Esophagus (tissue), 2 donors: ENCODE data around the gene PPP1R14D. TPM values are rescaled to one million over a fixed set of nuclear protein-coding genes. Genes with fewer than 3 reads are reported as not detected.

ENCODE experiments used
- H3K27ac ChIP-seq, 2 donors: one replicate each; pipeline ENCODE4 v1.5.1; 2013; ENCODE audit warnings: low read depth in 2 of 2, mild to moderate bottlenecking in 2 of 2, inconsistent platforms in 1 of 2, low read length in 1 of 2, moderate library complexity in 1 of 2
- H3K27me3 ChIP-seq, 2 donors: one replicate each; pipeline ENCODE4 v1.6.1; 2013; ENCODE audit warnings: low read length in 2 of 2, control low read depth in 1 of 2, mild to moderate bottlenecking in 1 of 2; ENCODE audit not compliant: insufficient read depth in 2 of 2, control insufficient read depth in 1 of 2
- H3K36me3 ChIP-seq, 2 donors: one replicate each; pipeline ENCODE4 v1.6.1; 2013; ENCODE audit warnings: low read length in 1 of 2; ENCODE audit not compliant: control insufficient read depth in 2 of 2, insufficient read depth in 2 of 2
- H3K4me1 ChIP-seq, 2 donors: one replicate each; pipeline ENCODE4 v1.6.1; 2013; ENCODE audit warnings: low read length in 1 of 2; ENCODE audit not compliant: control insufficient read depth in 2 of 2, insufficient read depth in 2 of 2
- H3K4me3 ChIP-seq, 2 donors: one replicate each; pipeline ENCODE4 v1.5.1; 2013; ENCODE audit warnings: low read length in 2 of 2, mild to moderate bottlenecking in 2 of 2, low read depth in 1 of 2, moderate library complexity in 1 of 2
- H3K9me3 ChIP-seq, 2 donors: one replicate each; pipeline ENCODE4 v1.6.1; 2013; ENCODE audit warnings: mild to moderate bottlenecking in 2 of 2, low read depth in 1 of 2, low read length in 1 of 2, moderate library complexity in 1 of 2; ENCODE audit not compliant: control insufficient read depth in 2 of 2, insufficient read depth in 1 of 2
- WGBS, 2 donors: extraction: QIAGEN DNeasy Blood & Tissue Kit; methylation state at CpG; one replicate each; pipeline ENCODE4 v1.1.7; 2013; 5-methylcytosine and 5-hydroxymethylcytosine counted together
- polyA plus RNA-seq, 2 donors: library from polyadenylated mRNA; stranded (reverse); fragments of 200-250 nt; gene quantifications; one replicate each; pipeline ENCODE4 v1.2.3, GENCODE V29; 2013
- donor health status: healthy with polysubstance abuse.
- donor health status: Bipolar disorder and iron deficiency.

PPP1R14D gene
- polyA plus RNA-seq, 2 donors = 0.21 to 0.37 TPM

- WGBS, 2 donors = 48 to 64% methylated on average over 3 of the region's 3 CpGs
- Histone ChIP-seq H3K9me3 (no peaks in the 10 kb centered on the region), H3K4me3 (no peak overlapping the region), H3K27me3 (no peaks in the 10 kb centered on the region), H3K36me3 (peaks cover 0 to 7% of the 10 kb centered on the region in 2 donors), H3K4me1 (peaks cover 5 to 19% of the 10 kb centered on the region in 2 donors), H3K27ac (peak overlapping the region; percentile 75 to 78)
Observed at GRCh38 chr15:40790718-40791117, 37.8 kb downstream of the PPP1R14D start.

GRCh38 chr15:40789999-40790398 is 38.5 kb downstream of the PPP1R14D start:
- Histone ChIP-seq H3K27ac (peak overlapping the region in 1 of 2 donors; percentile 47), H3K9me3 (no peaks in the 10 kb centered on the region), H3K27me3 (no peaks in the 10 kb centered on the region), H3K4me3 (no peak overlapping the region), H3K36me3 (peaks cover 0 to 7% of the 10 kb centered on the region in 2 donors), H3K4me1 (peaks cover 5 to 19% of the 10 kb centered on the region in 2 donors)
- WGBS, 2 donors = 94 to 96% methylated on average over 8 of the region's 8 CpGs

- peaks cover 5 to 19% of the 10 kb centered on the region in 2 donors for H3K4me1 ChIP-seq
- 80 to 82% methylated on average over 5 of the region's 5 CpGs for WGBS, 2 donors
- H3K36me3 ChIP-seq = peaks cover 0 to 7% of the 10 kb centered on the region in 2 donors
- H3K9me3 ChIP-seq = no peaks in the 10 kb centered on the region
- no peak overlapping the region for H3K4me3 ChIP-seq
- no peaks in the 10 kb centered on the region for H3K27me3 ChIP-seq
- peak overlapping the region; percentile 20 to 48 for H3K27ac ChIP-seq
Observed at GRCh38 chr15:40789119-40789518, 39.4 kb downstream of the PPP1R14D start.

- Histone ChIP-seq H3K4me1 (peaks cover 5 to 17% of the 10 kb centered on the region in 2 donors), H3K27ac (peak overlapping the region; percentile 87 to 90), H3K36me3 (peaks cover 0 to 7% of the 10 kb centered on the region in 2 donors), H3K4me3 (no peak overlapping the region), H3K9me3 (no peaks in the 10 kb centered on the region), H3K27me3 (no peaks in the 10 kb centered on the region)
- WGBS, 2 donors = 58 to 66% methylated on average over 6 of the region's 6 CpGs
Observed at GRCh38 chr15:40787991-40788390, 40.5 kb downstream of the PPP1R14D start.

GRCh38 chr15:40787344-40787841 is 41.1 kb downstream of the PPP1R14D start:
- no peak overlapping the region for H3K4me3 ChIP-seq
- peak overlapping the region; percentile 87 to 90 for H3K27ac ChIP-seq
- WGBS, 2 donors = 19 to 21% methylated on average over 4 of the region's 4 CpGs
- no peaks in the 10 kb centered on the region for H3K27me3 ChIP-seq
- no peaks in the 10 kb centered on the region for H3K9me3 ChIP-seq
- peaks cover 0 to 7% of the 10 kb centered on the region in 2 donors for H3K36me3 ChIP-seq
- peaks cover 5 to 21% of the 10 kb centered on the region in 2 donors for H3K4me1 ChIP-seq

GRCh38 chr15:40785814-40786213 is 42.7 kb downstream of the PPP1R14D start:
- H3K4me1 ChIP-seq = peaks cover 2 to 18% of the 10 kb centered on the region in 2 donors
- no peaks in the 10 kb centered on the region for H3K27me3 ChIP-seq
- 47 to 55% methylated on average over 2 of the region's 2 CpGs for WGBS, 2 donors
- no peak overlapping the region for H3K4me3 ChIP-seq
- peak overlapping the region; percentile 89 to 92 for H3K27ac ChIP-seq
- peaks cover 0 to 3% of the 10 kb centered on the region in 2 donors for H3K36me3 ChIP-seq
- no peaks in the 10 kb centered on the region for H3K9me3 ChIP-seq

GRCh38 chr15:40785164-40785563 is 43.3 kb downstream of the PPP1R14D start:
- Histone ChIP-seq H3K36me3 (peaks cover 0 to 3% of the 10 kb centered on the region in 2 donors), H3K27ac (peak overlapping the region; percentile 89 to 92), H3K9me3 (no peaks in the 10 kb centered on the region), H3K4me3 (no peak overlapping the region), H3K27me3 (no peaks in the 10 kb centered on the region), H3K4me1 (peaks cover 2 to 18% of the 10 kb centered on the region in 2 donors)
- WGBS, 2 donors = 61 to 66% methylated on average over 3 of the region's 3 CpGs

GRCh38 chr15:40782609-40783227 is 45.8 kb downstream of the PPP1R14D start:
- 37 to 46% methylated on average over 8 of the region's 8 CpGs for WGBS, 2 donors
- Histone ChIP-seq H3K27me3 (no peaks in the 10 kb centered on the region), H3K4me3 (no peak overlapping the region), H3K9me3 (no peaks in the 10 kb centered on the region), H3K36me3 (peaks cover 0 to 10% of the 10 kb centered on the region in 2 donors), H3K27ac (no peak overlapping the region), H3K4me1 (peaks cover 0 to 9% of the 10 kb centered on the region in 2 donors)

GRCh38 chr15:40776537-40777141 is 51.9 kb downstream of the PPP1R14D start:
- peaks cover 0 to 9% of the 10 kb centered on the region in 2 donors for H3K4me1 ChIP-seq
- peak overlapping the region in 1 of 2 donors; percentile 26 for H3K4me3 ChIP-seq
- WGBS, 2 donors = 50 to 53% methylated on average over 10 to 11 of the region's 11 CpGs
- H3K36me3 ChIP-seq = peaks cover 14 to 40% of the 10 kb centered on the region in 2 donors
- peaks cover 0 to 2% of the 10 kb centered on the region in 2 donors for H3K9me3 ChIP-seq
- peak overlapping the region; percentile 81 to 90 for H3K27ac ChIP-seq
- H3K27me3 ChIP-seq = no peaks in the 10 kb centered on the region
